Chondrocyte (in vitro differentiated cells): ENCODE results near the gene CD9. TPM values are rescaled to one million over a fixed set of nuclear protein-coding genes. Genes with fewer than 3 reads are reported as not detected.
A peak's percentile ranks its signal among the peaks of the same experiment; 100 is the strongest.

ENCODE experiments used
- DNase-seq: peaks from one replicate; pipeline ENCODE4 v3.0.0; 2021; ENCODE audit warnings: mixed read lengths, low spot score
- H3K27ac Mint-ChIP-seq: one replicate; pipeline ENCODE4 v1.8.0; 2021; ENCODE audit warnings: mild to moderate bottlenecking, moderate library complexity, mixed read lengths; ENCODE audit not compliant: unreplicated experiment
- H3K27me3 Mint-ChIP-seq: 2 replicates; pipeline ENCODE4 v1.8.0; 2021; ENCODE audit warnings: low read depth, mixed read lengths
- H3K36me3 Mint-ChIP-seq: 2 replicates; pipeline ENCODE4 v1.8.0; 2021; ENCODE audit warnings: low read depth, mixed read lengths
- H3K4me1 Mint-ChIP-seq: 2 replicates; pipeline ENCODE4 v1.8.0; 2021; ENCODE audit warnings: low read depth, mild to moderate bottlenecking, mixed read lengths
- H3K4me3 Mint-ChIP-seq: one replicate; pipeline ENCODE4 v1.8.0; 2021; ENCODE audit warnings: mild to moderate bottlenecking, moderate library complexity, mixed read lengths; ENCODE audit not compliant: unreplicated experiment
- H3K9me3 Mint-ChIP-seq: 2 replicates; pipeline ENCODE4 v1.8.0; 2021; ENCODE audit warnings: low read depth, mixed read lengths
- total RNA-seq: library from RNA; stranded (reverse); gene quantifications from 3 replicates; pipeline ENCODE4 v1.2.1, GENCODE V29; 2021
- TF ChIP-seq, protein P1 (sequence below): fragments of 200-600 bp; sonication (generic); IDR thresholded peaks from 2 replicates; pipeline ENCODE4 v1.5.0; 2021; ENCODE audit warnings: antibody characterized with exemption, mild to moderate bottlenecking, moderate library complexity

The CD9 gene
- total RNA-seq, 1 donor from 2014 or later = 60.7 TPM

DNA sequence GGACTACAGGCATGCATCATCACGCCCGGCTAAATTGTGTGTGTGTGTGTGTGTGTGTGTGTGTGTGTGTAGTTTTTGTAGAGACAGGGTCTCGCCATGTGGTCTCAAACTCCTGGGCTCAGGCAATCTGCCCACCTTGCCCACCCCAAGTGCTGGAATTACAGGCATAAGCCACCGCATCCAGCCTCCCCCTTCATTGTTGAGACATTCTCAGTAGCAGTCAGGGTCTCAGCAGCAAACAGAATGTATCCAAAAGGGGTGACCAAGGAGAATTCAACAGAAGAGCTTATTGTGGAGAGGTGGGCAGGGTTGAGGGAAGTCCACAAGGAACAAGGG, 73.0 kb downstream of the CD9 start:
- peaks cover 8% of the 10 kb centered on the region for H3K4me1 Mint-ChIP-seq
- TF ChIP-seq, protein P1, sequence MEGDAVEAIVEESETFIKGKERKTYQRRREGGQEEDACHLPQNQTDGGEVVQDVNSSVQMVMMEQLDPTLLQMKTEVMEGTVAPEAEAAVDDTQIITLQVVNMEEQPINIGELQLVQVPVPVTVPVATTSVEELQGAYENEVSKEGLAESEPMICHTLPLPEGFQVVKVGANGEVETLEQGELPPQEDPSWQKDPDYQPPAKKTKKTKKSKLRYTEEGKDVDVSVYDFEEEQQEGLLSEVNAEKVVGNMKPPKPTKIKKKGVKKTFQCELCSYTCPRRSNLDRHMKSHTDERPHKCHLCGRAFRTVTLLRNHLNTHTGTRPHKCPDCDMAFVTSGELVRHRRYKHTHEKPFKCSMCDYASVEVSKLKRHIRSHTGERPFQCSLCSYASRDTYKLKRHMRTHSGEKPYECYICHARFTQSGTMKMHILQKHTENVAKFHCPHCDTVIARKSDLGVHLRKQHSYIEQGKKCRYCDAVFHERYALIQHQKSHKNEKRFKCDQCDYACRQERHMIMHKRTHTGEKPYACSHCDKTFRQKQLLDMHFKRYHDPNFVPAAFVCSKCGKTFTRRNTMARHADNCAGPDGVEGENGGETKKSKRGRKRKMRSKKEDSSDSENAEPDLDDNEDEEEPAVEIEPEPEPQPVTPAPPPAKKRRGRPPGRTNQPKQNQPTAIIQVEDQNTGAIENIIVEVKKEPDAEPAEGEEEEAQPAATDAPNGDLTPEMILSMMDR = no peak
- no peak overlapping the region for H3K4me3 Mint-ChIP-seq
- no peaks in the 10 kb centered on the region for H3K27me3 Mint-ChIP-seq
- no peak overlapping the region for H3K27ac Mint-ChIP-seq
- H3K9me3 Mint-ChIP-seq = no peaks in the 10 kb centered on the region
- DNase-seq = no peak
- no peaks in the 10 kb centered on the region for H3K36me3 Mint-ChIP-seq

DNA sequence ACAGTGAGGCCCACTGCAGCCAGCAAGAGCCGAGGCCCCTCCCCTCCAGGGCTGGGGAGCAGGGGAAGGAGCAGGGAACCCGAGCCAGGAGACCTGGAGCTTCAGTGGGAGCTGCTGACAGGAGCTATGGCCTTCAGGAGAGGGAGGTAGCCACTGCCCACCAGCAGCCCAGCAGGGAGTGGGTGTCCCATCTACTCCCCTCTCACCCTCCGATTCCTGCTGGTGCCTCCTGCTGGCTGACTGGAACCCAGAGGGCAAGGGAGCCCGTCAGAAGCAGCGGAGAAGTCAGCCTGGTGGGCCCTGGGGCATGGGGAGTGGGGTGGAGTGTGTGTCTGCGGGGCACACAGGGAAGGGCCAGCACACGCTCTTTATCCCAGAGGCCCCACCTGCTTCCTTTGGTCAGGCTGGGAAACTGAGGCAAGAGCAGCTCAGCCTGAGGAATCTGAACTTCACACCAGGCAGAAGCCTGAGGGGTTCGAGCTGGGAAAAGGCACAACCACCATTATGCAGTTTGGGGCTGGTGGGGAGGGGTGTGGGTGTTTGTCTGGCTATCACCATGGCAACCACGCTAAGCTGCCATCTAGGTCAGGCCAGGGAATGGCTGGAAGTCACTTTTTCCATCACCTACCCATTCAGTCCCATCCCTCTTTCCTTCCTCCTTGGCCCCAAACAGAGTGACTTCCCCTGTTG, 73.5 kb downstream of the CD9 start:
- Mint-ChIP-seq H3K27ac (no peak overlapping the region), H3K4me3 (no peak overlapping the region), H3K27me3 (no peaks in the 10 kb centered on the region), H3K36me3 (no peaks in the 10 kb centered on the region), H3K9me3 (no peaks in the 10 kb centered on the region), H3K4me1 (peaks cover 9% of the 10 kb centered on the region)
- peak; percentile 77 for DNase-seq
- TF ChIP-seq, protein P1 = peak; percentile 40

DNA sequence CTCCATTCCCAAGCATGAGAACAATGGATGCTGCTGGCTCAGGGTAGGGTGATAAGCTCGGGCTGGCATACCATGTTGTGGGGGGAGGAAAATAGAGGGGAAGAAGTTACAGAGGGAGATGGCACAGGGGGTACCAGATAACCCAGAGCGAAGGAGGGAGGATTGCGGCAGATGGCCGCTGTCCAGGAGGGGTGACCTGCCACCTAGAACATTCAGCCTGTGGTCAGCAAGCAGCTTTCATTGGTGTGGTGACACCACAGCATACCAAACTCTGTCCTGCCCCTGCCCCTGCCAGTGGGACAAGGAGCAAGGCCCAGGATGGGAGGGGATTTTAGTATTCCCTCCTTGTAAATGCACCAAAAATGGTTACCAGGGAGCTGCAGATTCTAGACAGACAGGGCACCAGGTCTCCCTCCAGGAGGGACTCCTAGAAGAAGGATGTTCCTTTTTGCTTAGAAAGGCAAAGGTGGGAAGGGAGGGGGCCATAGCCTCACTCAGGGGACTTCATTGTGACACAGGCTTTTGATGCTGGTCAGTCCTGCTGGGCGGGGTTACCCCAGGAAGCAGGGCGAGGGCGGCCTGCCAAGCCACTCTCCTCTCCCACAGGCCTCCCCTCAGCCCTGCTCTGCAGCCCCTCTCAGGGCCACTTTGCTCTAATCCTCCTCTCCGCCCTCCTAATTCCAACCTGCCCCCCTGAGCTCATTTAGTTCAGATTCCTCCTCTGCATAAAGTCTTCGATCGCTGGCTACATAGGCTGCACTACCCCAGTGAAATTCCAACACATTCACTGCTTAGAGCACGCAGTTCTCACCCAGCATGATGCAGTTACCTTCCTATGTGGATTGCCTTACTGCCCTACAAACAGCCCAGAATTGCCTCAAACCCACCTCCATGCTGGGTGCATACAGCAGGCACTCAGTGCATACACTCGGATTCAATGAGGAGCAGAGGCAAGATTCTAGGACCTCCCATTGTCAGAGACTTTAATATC, 74.3 kb downstream of the CD9 start:
- Mint-ChIP-seq H3K4me3 (no peak overlapping the region), H3K4me1 (peaks cover 15% of the 10 kb centered on the region), H3K9me3 (no peaks in the 10 kb centered on the region), H3K27me3 (no peaks in the 10 kb centered on the region), H3K36me3 (no peaks in the 10 kb centered on the region), H3K27ac (no peak overlapping the region)
- TF ChIP-seq, protein P1 = no peak
- peak; percentile 62 for DNase-seq

DNA sequence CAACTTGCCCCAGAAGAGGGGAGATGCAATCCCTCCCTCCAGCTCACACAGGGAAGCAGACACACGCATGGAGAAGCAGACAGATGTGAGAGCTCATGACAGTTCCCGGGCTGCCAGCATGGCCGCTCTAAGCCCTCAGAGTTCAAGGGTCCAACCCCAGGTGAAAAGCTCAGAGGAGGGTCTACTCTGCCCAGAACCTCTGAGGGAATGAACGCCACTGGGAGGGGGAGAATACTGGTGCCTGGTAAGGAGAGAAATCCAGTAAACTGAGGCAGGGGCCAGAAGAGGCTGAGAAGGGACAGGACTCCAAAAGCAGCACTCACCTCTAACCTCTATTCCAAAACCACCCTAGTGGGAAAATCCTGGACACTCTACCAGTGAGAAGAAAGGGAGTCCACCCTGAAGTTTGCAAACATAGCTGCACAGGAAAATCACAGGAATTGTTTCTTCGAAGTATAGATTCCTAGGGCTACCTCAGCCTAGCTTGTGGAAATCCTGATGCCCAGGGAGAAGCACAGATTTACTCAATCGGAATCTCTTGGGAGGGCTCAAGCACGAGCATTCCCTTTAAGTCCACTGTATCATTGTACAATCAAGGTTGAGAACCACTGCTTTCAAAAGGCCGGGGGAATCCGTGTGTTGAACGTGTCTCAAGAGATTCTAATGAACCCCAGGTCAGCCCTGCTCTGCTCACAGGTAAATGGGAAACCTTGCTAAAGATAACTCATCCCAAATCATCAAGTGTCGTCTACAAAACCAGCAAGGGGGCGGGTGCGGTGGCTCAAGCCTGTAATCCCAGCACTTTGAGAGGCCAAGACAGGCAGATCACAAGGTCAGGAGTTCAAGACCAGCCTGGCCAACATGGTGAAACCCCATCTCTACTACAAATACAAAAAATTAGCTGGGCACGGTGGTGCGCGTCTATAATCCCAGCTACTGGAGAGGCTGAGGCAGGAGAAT, 76.0 kb downstream of the CD9 start:
- no peaks in the 10 kb centered on the region for H3K27me3 Mint-ChIP-seq
- TF ChIP-seq, protein P1 = no peak
- no peaks in the 10 kb centered on the region for H3K9me3 Mint-ChIP-seq
- no peak overlapping the region for H3K4me3 Mint-ChIP-seq
- no peaks in the 10 kb centered on the region for H3K36me3 Mint-ChIP-seq
- H3K4me1 Mint-ChIP-seq = peaks cover 32% of the 10 kb centered on the region
- peak; percentile 32 for DNase-seq
- H3K27ac Mint-ChIP-seq = no peak overlapping the region
